UCSD-AML1 (cell line): ENCODE results near the gene DDX23.

ENCODE experiments used
- DNase-seq: peaks from one replicate; lab custom pipeline; 2025; ENCODE audit not compliant: unreplicated experiment; lab: John Stamatoyannopoulos, UW

The DDX23 gene

DNA sequence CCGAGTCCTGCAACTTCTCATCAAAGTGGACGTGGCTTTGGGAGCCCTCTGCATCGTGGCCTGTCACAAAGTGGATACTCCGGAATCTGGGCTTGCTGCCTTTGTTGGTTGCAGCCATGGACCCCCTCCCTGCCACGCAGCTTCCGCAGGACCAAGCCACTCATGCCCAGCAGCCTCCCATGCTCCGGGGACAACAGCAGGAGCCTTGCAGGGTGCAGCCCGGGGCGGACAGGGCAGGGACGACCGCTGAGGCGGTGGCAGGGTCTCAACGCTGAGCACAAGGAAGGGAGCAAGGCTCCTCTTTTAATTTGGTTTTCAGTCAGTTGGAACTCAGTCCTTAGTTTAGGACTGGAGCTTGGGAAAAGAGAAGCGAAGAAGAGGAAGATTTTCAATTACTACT is 51.0 kb downstream of the DDX23 start:
- no peak for DNase-seq

DNA sequence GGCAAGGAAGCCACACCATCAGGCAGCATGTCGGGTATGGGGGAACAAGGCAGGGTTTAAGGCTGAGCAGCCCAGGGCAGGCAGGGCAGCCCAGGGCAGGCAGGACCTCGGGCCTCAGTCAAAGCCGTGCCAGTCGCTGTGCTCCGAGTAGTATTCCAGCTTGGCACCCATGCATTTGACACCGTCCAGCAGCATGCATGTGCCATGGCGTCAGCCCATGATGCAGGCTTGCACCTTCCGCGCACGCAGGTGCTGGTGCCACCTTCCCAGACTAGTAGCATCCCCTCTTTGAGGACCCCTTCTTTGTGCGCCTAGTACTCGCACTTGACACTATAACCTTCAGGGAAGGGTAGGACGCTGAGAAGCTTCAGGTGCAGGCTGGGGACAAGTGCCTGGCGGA is 51.5 kb downstream of the DDX23 start:
- DNase-seq, result no peak

DNA sequence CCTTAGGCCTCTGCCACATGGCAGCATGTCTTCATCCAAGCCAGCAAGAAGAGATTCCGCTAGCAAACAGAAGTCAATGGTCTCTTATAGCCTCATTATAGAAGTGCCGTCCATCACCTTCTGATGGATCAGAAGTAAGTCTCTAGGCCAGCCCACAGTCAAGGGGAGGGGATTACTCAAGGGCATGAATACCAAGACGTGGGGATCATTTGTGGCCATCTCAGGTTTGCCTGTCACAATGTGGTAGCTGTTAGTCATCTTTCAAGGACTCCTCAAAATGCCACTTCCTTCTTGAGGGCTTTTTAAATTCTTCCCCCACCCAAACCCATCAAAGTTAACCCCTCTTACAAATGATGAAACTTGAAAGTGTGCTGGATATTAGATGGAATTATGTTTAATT is 55.0 kb downstream of the DDX23 start:
- peak; percentile 30 for DNase-seq

DNA sequence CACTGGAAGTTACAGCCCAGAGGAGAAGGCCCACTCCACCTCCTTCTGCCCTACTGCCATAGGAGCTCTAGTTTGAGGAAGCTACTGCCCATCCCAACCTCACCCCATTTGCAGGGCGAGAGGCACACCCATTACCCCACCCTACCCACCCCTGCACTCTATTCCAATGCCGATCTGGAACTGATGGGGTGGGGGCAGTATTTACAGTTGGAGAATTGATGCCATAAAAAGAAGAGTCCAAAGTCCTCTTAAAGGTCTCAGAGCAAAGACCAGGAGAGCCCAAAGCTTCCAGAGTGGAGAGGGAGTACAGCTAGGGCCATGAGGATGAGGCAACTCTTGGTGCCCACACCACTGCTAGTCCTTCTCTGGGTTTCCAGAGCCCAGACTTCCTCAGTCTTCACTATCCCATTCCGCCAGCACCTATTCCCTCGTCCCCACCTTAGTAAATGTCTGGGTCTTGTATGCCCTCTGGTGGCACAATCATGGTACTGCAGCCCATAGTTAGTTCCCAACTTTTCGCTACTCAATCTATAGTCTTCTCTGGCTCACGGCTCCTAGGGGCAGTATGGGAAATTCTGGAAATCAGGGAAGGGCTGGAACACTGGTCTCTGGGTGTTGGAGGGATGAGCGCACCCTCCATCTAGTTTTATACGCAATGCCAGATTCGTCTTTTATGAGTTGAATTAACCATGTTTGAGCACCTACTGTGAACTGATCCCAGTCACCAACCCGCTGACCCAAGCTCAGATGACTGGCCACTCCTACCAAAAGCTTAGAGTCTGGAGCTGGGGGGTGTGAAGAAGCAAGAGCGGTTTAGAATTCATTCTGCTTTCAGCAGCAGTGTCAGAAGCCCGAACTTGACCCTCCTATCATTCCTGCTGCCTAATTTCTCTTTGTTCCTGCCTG is 56.2 kb downstream of the DDX23 start:
- peak; percentile 66 for DNase-seq

DNA sequence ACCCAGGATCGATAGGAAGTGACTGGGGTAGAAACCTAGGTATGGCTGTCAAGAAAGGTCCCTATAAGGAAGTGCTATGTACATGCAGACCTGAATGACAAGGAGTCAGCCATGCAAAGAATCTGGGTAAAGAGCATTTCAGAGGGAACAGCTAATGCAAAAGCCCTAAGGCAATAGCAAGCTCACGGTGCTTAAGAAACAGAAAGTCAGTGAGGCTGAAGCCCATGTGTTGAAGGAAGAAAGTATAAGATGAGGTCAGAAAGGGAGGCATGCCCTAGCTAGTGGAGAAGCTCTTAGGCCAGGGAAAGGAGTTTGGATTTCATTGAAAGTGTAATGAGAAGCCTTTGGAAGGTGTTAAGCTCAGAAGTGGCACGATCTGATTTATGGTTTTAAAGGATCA is 57.1 kb downstream of the DDX23 start:
- no peak for DNase-seq

DNA sequence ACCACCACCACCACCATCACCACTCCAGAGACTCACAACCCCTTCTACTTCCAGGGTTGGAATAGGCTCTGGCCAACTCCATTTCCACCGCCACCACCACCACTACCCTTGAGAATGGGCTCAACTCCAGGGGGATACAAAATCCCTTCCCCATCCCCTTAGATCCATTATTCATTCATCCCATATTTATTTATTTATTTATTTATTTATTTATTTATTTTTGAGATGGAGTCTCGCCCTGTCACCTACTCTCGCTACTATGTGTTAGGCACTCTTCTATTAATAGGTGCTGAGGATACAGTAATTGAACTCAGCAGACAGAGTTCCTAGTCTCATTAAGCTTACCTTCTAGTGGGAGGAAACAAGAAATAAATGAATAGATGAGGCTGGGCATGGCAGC is 58.3 kb downstream of the DDX23 start:
- no peak for DNase-seq

DNA sequence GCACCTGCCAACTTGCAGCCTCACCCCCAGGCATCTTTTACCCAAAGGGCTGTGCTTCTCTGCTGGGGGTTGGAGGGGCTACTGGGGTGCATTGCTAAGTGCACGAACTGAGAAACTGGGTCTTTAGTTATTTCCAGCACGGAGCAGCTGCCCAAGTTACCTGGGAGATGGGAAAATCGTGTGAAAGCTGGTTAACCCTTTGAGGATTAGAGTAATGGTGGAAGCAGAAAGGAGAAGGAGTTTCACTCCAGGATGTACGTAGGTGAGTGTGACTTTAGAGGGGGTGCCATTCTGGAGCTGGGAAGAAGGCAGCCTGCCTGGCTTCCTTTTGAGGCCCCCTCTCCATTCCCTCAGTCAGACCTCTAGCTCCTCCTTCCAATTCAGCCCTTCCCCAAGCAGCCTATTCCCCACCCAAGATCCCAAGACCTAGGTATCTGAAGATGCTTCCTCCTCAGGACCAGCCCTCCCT is 62.1 kb downstream of the DDX23 start:
- no peak for DNase-seq

DNA sequence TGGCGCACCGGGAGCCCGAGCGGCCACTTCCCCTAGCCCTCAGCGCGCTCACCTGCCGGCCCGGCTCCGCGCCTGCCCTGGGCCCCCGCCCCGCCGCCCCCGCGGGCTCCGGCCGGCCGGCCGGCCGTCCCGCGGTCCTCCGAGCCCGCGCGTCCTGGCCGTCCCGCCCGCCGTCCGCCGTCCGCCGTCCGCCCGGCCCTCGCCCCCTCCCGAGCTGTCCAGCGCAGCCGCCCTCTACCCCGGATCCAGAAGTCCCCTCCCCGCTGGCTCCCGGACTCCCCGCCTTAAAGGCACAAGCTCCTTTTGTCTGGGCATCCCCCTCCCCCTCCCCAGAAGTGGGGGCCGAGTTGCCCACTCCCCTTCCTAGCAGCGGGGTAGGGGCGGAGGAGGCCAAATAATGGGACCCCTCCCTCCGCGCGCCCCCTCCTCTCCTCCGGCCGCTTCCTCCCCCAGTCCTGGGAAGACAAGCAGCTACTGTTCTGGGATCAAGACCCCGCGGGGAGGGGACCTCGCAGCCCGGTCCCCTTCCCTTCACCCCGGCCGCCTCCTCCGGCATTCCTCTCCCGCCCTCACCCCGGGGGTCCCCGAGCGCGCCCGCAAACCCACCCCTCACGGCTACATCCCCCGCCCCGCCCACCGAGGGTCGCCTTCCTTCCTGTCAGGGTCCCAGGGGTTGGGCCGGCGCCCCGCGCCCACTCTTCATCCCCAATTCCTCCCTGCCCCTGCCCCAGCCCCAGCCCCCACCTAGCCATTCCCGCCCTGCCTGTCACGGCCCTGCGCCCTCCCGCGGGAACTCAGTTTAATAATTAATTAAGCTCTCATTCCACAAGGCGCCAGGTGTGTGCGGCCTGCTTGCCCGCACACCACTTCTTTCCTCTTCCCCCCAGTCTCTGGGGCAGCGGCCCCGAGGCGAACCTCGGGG is 62.8 kb downstream of the DDX23 start, which contains the start of gene ADCY6:
TSS of gene ADCY6 (minus strand) at position 236 of the 922 bp plus-strand sequence. CDS start 5,655 bp downstream, outside the sequence.
- peak; percentile 69 for DNase-seq

DNA sequence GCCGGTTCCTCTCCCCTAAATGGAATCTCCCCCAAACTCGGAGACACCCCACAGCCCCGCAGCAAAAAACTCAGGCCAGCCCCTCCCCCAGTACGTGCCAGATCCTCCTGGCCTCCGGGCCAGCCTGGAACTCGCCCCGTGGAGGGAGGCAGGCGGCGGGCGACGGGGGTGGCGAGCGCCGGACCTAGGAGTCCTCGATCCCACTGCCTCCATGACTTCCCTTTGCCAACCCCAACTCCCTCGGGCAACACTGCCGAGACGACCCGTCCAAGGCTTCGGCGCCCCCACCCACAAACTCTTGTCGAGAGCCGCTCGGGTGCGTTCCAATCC is 63.5 kb downstream of the DDX23 start:
- DNase-seq, result no peak

DNA sequence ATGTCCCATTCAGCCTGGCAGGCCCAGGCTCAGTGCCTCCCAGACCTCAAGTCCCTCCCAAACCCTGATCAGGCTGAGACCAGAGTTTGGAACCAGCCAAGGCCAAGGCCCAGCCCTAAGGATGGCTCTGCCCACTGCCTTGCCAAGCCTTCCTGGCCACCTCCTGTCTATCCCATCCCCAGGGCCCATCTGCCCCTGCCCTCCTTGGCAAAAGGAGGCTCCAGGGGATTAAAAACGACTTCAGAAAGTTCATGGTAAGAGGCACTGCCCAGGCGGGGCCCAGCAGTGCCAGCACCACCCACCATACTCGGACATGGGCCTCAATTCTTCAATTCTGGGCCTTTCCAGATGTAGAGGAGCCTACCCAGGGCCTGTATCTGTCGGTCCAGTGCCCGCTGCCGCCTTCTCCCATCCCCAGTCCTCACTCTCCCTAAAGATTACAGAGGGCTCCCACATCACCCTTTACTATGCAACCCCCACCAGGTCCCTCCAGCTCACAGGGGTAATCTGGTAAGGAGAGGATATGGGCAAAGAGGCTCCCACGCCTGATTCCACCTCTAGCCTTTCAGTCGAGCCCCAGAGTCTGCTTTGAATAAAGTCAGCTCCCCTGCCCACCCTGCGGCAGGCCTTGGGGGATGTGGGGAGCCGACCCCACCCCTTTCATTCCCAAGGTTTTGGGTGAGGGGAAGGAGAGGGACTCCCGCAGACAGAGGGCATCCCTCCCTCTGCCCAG is 64.0 kb downstream of the DDX23 start:
- DNase-seq, result peak; percentile 43

DNA sequence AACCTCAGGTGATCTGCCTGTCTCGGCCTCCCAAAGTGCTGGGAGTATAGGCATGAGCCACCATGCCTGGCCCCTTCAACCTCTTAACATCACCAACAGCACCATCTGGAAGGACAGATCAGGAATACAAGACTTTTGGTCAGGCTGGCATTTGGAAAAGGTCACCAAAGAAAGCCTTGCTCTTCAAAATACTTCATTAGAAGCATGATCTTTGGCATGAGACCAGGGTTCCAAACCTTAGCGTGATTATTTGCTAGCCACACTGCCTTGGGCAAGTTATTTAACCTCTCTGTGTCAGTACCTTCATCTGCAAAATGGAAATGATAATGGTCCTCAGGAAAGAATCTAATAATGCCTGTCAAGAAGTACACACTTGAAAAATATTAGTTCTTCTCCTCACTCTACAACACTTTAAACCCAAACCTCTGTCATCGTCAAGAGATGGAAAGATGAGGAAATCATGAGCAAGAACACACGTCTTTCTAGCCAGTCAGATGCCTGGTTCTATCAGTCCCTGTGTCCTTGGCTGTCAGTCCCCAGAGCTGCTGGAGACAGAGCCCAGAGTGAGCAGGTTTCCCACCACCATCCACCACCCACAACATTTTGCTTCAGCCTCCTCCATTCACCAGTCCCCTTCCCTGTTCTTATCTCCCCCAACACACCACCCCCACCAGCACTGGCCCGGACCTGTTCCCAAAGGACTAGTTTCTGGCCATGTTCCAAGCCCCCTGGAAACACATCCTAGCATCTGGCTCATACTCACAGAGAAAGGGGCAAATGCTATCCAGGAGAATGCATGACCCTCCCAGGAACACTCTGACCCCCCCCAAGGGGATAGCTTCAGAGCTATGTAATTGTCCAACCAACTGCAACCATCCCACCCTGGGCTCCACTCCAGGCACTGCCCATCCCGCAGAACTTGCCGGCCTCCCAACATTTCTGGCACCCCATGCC is 65.1 kb downstream of the DDX23 start:
- no peak for DNase-seq

DNA sequence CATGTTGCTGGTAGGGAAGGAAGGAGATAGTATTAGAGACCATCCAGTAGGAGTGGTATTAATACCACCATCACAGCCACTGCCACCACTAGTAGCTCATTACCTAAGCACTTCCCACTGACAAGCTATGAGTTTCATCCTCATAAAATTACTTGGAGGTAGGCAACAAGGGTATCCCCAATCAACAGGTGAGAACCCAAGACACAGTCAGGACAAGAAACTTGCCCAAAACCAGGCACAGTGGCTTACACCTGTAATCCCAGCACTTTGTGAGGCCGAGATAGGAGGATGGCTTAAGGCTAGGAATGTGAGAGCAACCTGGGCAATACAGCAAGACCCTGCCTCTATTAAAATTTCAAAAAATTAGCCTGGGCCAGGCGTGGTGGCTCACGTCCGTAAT is 68.5 kb downstream of the DDX23 start:
- DNase-seq, result no peak

DNA sequence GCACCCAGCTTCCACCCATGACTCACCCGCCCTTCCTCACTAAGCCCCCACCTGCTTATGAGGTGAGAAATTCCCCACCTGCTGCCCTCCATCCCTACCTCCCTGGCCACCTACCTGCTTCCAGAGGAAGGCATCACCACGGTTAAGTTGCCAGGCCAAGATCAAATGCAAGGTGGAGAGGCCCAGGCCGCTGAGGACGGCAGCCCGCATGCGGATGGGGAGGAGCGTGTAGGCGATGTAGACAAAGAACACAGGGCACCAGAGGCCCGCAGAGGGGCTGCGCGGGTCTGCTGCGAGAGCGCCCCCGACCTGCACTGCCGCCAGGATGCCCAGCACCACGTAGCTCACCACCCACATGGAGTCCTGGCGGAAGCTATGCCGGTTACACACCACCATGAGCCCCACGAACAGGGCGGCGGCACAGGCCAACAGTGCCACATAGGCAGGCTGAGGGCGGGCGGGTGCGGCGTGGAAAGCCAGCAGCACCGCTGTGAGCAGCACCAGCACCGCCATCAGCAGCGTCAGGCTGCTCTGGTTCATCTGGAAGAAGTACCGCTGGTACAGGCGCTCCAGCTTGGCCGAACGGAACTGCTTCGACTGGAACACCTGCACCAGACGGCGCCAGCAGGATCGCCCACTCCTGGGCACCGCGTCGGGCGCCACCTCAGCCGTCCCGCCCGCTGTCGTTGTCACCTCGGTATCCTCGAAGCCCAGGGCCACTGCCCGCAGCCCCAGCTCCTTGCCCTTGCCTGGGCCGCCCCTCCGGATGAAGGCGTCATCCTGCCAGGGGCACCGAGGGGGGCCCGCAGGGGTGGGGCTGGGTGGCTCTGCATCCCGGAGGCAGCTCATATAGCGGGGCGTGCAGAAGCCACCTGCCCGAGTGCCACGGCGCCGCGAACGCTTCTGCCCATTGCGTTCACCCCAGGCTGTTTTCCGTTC is 69.2 kb downstream of the DDX23 start:
- DNase-seq, result no peak

DNA sequence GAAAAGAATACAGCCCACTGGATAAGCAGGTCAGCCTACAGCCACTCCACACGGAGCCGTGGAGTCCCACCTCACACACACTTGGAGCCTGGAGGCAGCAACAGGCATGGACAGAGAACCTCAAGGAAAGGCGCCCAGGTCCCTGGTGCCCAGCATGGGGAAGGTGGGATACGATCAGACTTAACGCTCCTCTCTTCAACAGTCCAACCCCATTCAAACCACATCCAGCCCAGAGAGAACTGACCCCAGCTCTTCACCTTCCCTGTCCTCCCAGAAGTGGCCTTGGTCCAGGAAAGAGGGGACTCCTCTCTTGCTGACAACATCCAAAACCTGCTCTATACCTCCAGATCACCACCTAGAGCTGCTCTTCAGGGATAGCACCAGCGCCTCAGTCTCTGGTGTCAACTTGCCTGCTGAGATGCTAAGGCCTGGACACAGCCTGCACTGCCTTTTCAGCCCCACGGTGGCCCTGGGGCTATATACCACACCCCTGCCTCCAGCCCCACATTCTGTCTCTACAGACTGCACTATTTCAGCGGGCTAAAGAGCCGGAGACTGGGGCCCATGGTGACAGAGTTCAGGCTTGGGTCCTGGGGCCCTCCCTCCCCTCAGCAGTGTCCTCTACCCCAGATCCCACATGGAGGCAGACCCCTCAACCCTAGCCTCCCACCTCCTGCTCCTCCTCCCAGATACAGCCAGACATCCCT is 70.1 kb downstream of the DDX23 start:
- DNase-seq, result no peak

DNA sequence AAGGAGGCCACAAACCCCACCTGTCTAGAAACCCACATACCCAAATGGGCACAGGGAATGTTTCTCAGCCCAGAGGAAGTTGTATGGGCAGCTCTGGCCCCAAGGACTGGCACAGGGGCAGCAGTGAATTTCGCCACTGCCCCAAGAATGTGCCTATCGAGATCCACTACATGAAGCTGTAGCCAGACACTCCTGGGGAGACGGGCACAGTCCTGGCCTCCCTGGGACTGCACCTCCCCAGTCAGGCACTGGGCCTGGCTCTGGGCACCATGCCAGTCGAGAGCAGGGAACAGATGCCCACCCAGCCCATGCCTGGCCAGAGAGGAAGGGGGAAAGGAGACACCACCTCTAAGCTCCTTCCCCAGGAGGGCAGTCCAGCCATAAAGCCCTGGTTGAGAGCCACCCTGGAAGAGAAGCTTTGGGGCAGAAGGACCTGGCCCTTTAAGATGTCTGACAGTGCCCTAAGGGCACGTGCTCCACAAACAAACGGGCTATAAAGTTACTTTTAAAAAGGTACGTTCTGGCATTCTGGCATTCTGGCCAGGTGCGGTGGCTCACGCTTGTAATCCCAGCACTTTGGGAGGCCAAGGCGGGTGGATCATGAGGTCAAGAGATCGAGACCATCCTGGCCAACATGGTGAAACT is 71.5 kb downstream of the DDX23 start:
- no peak for DNase-seq

DNA sequence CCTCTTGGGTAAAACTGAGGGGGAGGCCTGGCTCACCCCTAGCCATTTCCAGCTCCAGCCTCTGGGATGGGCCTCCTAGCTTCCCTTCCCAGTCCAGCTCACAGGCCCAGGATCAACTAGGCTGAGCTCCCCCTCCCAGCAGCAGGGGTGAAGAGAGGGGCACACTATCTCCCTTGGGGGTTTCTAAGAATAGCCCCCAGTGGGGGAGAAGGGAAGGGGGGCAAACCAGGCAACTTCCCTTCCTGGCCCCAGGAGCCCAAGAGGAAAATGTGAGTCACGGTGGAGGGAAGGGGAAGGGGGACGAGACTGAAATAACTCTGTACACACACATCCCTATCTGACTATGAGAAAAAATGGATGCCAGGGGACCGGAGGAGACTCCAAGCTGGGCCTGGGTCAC is 72.1 kb downstream of the DDX23 start:
- peak; percentile 82 for DNase-seq
